ENCODE results near the gene POLR2B. TPM values are rescaled to one million over a fixed set of nuclear protein-coding genes. Genes with fewer than 3 reads are reported as not detected.

POLR2B gene
- total RNA-seq, 1 experiment from 2014 or later = 77.1 TPM

GRCh38 chr4:56986952-56987351 is 8.3 kb downstream of the POLR2B start:
- no peak overlapping the region for H3K27ac ChIP-seq
- no TSS peak for BruUV-seq (replicated peaks)

GRCh38 chr4:56990109-56990905 is 11.6 kb downstream of the POLR2B start:
- intact Hi-C loops (cut with micrococcal nuclease; ENCODE audit: unreplicated experiment) = no loop called here
- Histone ChIP-seq H3F3A (ENCODE audit: insufficient read depth, low read depth) (no peaks in the 10 kb centered on the region), H3K36me3 (ENCODE audit: low read depth) (peaks cover 11% of the 10 kb centered on the region), H3K4me2 (no peak overlapping the region), H4K20me1 (ENCODE audit: insufficient read depth) (peaks cover 14% of the 10 kb centered on the region), H3K4me1 (replicated peaks; ENCODE audit: insufficient read depth) (no peaks in the 10 kb centered on the region), H3K9me2 (ENCODE audit: insufficient read depth) (no peaks in the 10 kb centered on the region), H3K27ac (no peak overlapping the region), H3K27me3 (ENCODE audit: insufficient read depth, low read depth) (no peaks in the 10 kb centered on the region), H3K79me2 (ENCODE audit: low read depth) (peaks cover 39% of the 10 kb centered on the region), H2AFZ (no peak overlapping the region), H3K9me3 (ENCODE audit: insufficient read depth, low read depth) (no peaks in the 10 kb centered on the region), H3K4me3 (no peak overlapping the region)
- TF ChIP-seq EZH2 (IDR thresholded peaks at IDR 0.05; ENCODE audit: low read depth) (no peak), CTCF (conservative IDR thresholded peaks at IDR 0.05) (no peak)
- BruUV-seq (replicated peaks) = no TSS peak
- no peak for DNase-seq
- ChIA-PET POLR2A (ENCODE audit: unreplicated experiment) (no interaction called here), CTCF (interaction anchor here (0.6 kb wide), 1 partner anchor 70 kb away, joined by 4 read pairs; no protein-coding TSS in a partner anchor)

More at GRCh38 chr4:56986952-56987351, 8.3 kb downstream of the POLR2B start:
- ChIA-PET POLR2A (ENCODE audit: unreplicated experiment) (no interaction called here), CTCF (no interaction called here)
- H2AFZ ChIP-seq = no peak overlapping the region
- H3K4me3 ChIP-seq = no peak overlapping the region
- TF ChIP-seq EZH2 (IDR thresholded peaks at IDR 0.05; ENCODE audit: low read depth) (no peak), CTCF (conservative IDR thresholded peaks at IDR 0.05) (no peak)
- no peak for DNase-seq
- H3K4me1 ChIP-seq (replicated peaks; ENCODE audit: insufficient read depth) = no peaks in the 10 kb centered on the region
- peaks cover 4% of the 10 kb centered on the region for H3K36me3 ChIP-seq (ENCODE audit: low read depth)
- H3K4me2 ChIP-seq = no peak overlapping the region
- no peaks in the 10 kb centered on the region for H3K9me2 ChIP-seq (ENCODE audit: insufficient read depth)
- peaks cover 34% of the 10 kb centered on the region for H4K20me1 ChIP-seq (ENCODE audit: insufficient read depth)
- intact Hi-C loops (cut with micrococcal nuclease; ENCODE audit: unreplicated experiment) = no loop called here
- H3K79me2 ChIP-seq (ENCODE audit: low read depth) = peaks cover 69% of the 10 kb centered on the region
- H3K27me3 ChIP-seq (ENCODE audit: insufficient read depth, low read depth) = no peaks in the 10 kb centered on the region
- H3F3A ChIP-seq (ENCODE audit: insufficient read depth, low read depth) = no peaks in the 10 kb centered on the region
- H3K9me3 ChIP-seq (ENCODE audit: insufficient read depth, low read depth) = no peaks in the 10 kb centered on the region

- TF ChIP-seq EZH2 (IDR thresholded peaks at IDR 0.05; ENCODE audit: low read depth) (no peak), CTCF (conservative IDR thresholded peaks at IDR 0.05) (no peak)
- no peak for DNase-seq
- Histone ChIP-seq H3K4me3 (no peak overlapping the region), H3F3A (ENCODE audit: insufficient read depth, low read depth) (no peaks in the 10 kb centered on the region), H3K4me2 (no peak overlapping the region), H3K9me2 (ENCODE audit: insufficient read depth) (no peaks in the 10 kb centered on the region), H4K20me1 (ENCODE audit: insufficient read depth) (peaks cover 10% of the 10 kb centered on the region), H3K36me3 (ENCODE audit: low read depth) (peaks cover 12% of the 10 kb centered on the region), H3K4me1 (replicated peaks; ENCODE audit: insufficient read depth) (no peaks in the 10 kb centered on the region), H3K27me3 (ENCODE audit: insufficient read depth, low read depth) (no peaks in the 10 kb centered on the region), H3K9me3 (ENCODE audit: insufficient read depth, low read depth) (no peaks in the 10 kb centered on the region), H2AFZ (no peak overlapping the region), H3K79me2 (ENCODE audit: low read depth) (0 out of 2 replicates have a peak, but pooled peaks cover 13% of the 10 kb centered on the region), H3K27ac (no peak overlapping the region)
- intact Hi-C loops (cut with micrococcal nuclease; ENCODE audit: unreplicated experiment) = no loop called here
- ChIA-PET CTCF (no interaction called here), POLR2A (ENCODE audit: unreplicated experiment) (no interaction called here)
- BruUV-seq (replicated peaks) = no TSS peak
Observed at GRCh38 chr4:56995525-56995924, 16.8 kb downstream of the POLR2B start.

Data from PC-9 (cell line).